DND-41 (cell line): ENCODE measurements around the gene OSBPL9.

Source experiments
- ATAC-seq: fragments of 200-7000 bp; cut with Tn5 transposase; 3 replicates; pipeline ENCODE4 v1.9.1; 2021; ENCODE audit warnings: low read depth; ENCODE audit not compliant: insufficient read depth
- DNase-seq: peaks from one replicate; pipeline ENCODE4 v3.0.0-alpha.2; 2020
- H2AFZ ChIP-seq: 2 replicates; pipeline ENCODE4 v1.6.0; 2012; ENCODE audit warnings: low read depth, low read length
- H3K27ac ChIP-seq: 2 replicates; pipeline ENCODE4 v1.5.1; 2012; ENCODE audit warnings: low read length, inconsistent platforms
- H3K27me3 ChIP-seq: fragments of 200-600 bp; sonication (generic); 2 replicates; pipeline ENCODE4 v1.6.0; 2012; ENCODE audit warnings: low read length, mild to moderate bottlenecking, inconsistent platforms; ENCODE audit not compliant: insufficient read depth, poor library complexity
- H3K36me3 ChIP-seq: 2 replicates; pipeline ENCODE4 v1.5.1; 2012; ENCODE audit warnings: low read length, inconsistent platforms; ENCODE audit not compliant: insufficient read depth
- H3K4me1 ChIP-seq: 2 replicates; pipeline ENCODE4 v1.5.1; 2012; ENCODE audit warnings: mild to moderate bottlenecking, low read length; ENCODE audit not compliant: insufficient read depth
- H3K4me2 ChIP-seq: 2 replicates; pipeline ENCODE4 v1.6.0; 2012; ENCODE audit warnings: mild to moderate bottlenecking, moderate library complexity, low read length, inconsistent platforms; ENCODE audit not compliant: insufficient read depth
- H3K4me3 ChIP-seq, 2 experiments: fragments of 200-600 bp in 1 of 2; shearing (Covaris generic) in 1 of 2; 2 replicates each; pipeline ENCODE4 v1.5.1; 2012 to 2016; ENCODE audit warnings: inconsistent platforms in 2 of 2, low read length in 2 of 2, mild to moderate bottlenecking in 2 of 2, low read depth in 1 of 2, moderate library complexity in 1 of 2
- H3K79me2 ChIP-seq: 2 replicates; pipeline ENCODE4 v1.6.0; 2012; ENCODE audit warnings: low read length, inconsistent platforms; ENCODE audit not compliant: insufficient read depth
- H3K9ac ChIP-seq: 2 replicates; pipeline ENCODE4 v1.6.0; 2012; ENCODE audit warnings: low read depth, mild to moderate bottlenecking, inconsistent platforms, low read length, moderate library complexity
- H3K9me3 ChIP-seq: 2 replicates; pipeline ENCODE4 v1.5.1; 2012; ENCODE audit warnings: low read length, moderate library complexity, mild to moderate bottlenecking, inconsistent platforms; ENCODE audit not compliant: insufficient read depth, severe bottlenecking
- H4K20me1 ChIP-seq: 2 replicates; pipeline ENCODE4 v1.6.0; 2012; ENCODE audit warnings: low read length; ENCODE audit not compliant: insufficient read depth
- EZH2 ChIP-seq: IDR thresholded peaks from 3 replicates; pipeline ENCODE4 v1.6.1; 2012; ENCODE audit warnings: borderline replicate concordance, low read depth, mild to moderate bottlenecking, moderate library complexity, low read length, inconsistent platforms; ENCODE audit not compliant: severe bottlenecking
- TF ChIP-seq, protein P1 (sequence below): IDR thresholded peaks from 2 replicates; pipeline ENCODE4 v1.5.1; 2012; ENCODE audit warnings: borderline replicate concordance, low read length, moderate library complexity, mild to moderate bottlenecking; ENCODE audit not compliant: poor library complexity, severe bottlenecking; ENCODE audit errors: extremely low read depth

The OSBPL9 gene

GRCh38 chr1:51666478-51666877 is 49.6 kb downstream of the OSBPL9 start:
- no peak overlapping the region for H3K27ac ChIP-seq
- no peak overlapping the region for H3K4me3 ChIP-seq
- no peak overlapping the region for H3K9ac ChIP-seq
- H3K4me1 ChIP-seq = no peaks in the 10 kb centered on the region
- no peaks in the 10 kb centered on the region for H4K20me1 ChIP-seq
- H3K36me3 ChIP-seq = no peaks in the 10 kb centered on the region
- TF ChIP-seq EZH2 = no peak
- TF ChIP-seq, protein P1, sequence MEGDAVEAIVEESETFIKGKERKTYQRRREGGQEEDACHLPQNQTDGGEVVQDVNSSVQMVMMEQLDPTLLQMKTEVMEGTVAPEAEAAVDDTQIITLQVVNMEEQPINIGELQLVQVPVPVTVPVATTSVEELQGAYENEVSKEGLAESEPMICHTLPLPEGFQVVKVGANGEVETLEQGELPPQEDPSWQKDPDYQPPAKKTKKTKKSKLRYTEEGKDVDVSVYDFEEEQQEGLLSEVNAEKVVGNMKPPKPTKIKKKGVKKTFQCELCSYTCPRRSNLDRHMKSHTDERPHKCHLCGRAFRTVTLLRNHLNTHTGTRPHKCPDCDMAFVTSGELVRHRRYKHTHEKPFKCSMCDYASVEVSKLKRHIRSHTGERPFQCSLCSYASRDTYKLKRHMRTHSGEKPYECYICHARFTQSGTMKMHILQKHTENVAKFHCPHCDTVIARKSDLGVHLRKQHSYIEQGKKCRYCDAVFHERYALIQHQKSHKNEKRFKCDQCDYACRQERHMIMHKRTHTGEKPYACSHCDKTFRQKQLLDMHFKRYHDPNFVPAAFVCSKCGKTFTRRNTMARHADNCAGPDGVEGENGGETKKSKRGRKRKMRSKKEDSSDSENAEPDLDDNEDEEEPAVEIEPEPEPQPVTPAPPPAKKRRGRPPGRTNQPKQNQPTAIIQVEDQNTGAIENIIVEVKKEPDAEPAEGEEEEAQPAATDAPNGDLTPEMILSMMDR = no peak
- DNase-seq (no peak), ATAC-seq (no peak)
- H2AFZ ChIP-seq = no peak overlapping the region
- H3K9me3 ChIP-seq = no peaks in the 10 kb centered on the region
- no peaks in the 10 kb centered on the region for H3K27me3 ChIP-seq
- H3K79me2 ChIP-seq = no peaks in the 10 kb centered on the region
- no peak overlapping the region for H3K4me2 ChIP-seq

- Histone ChIP-seq H3K79me2 (no peaks in the 10 kb centered on the region), H3K36me3 (no peaks in the 10 kb centered on the region), H3K9me3 (no peaks in the 10 kb centered on the region), H3K4me1 (no peaks in the 10 kb centered on the region), H2AFZ (no peak overlapping the region), H3K4me2 (no peak overlapping the region), H3K27ac (no peak overlapping the region), H3K9ac (no peak overlapping the region), H3K27me3 (no peaks in the 10 kb centered on the region), H3K4me3 (no peak overlapping the region), H4K20me1 (no peaks in the 10 kb centered on the region)
- DNase-seq (no peak), ATAC-seq (no peak)
- TF ChIP-seq EZH2 = no peak
- TF ChIP-seq, protein P1 = no peak
Measured at GRCh38 chr1:51667561-51667960, 50.7 kb downstream of the OSBPL9 start.

GRCh38 chr1:51669272-51669671 is 52.4 kb downstream of the OSBPL9 start:
- Histone ChIP-seq H3K4me3 (no peak overlapping the region), H4K20me1 (no peaks in the 10 kb centered on the region), H3K79me2 (no peaks in the 10 kb centered on the region), H3K36me3 (0 out of 2 replicates have a peak, but pooled peaks cover under 1% of the 10 kb centered on the region), H3K4me1 (no peaks in the 10 kb centered on the region), H3K9ac (no peak overlapping the region), H2AFZ (no peak overlapping the region), H3K27me3 (no peaks in the 10 kb centered on the region), H3K9me3 (no peaks in the 10 kb centered on the region), H3K4me2 (no peak overlapping the region), H3K27ac (no peak overlapping the region)
- TF ChIP-seq, protein P1 = no peak
- no peak for TF ChIP-seq EZH2
- no peak for ATAC-seq
- DNase-seq = no peak

DNA sequence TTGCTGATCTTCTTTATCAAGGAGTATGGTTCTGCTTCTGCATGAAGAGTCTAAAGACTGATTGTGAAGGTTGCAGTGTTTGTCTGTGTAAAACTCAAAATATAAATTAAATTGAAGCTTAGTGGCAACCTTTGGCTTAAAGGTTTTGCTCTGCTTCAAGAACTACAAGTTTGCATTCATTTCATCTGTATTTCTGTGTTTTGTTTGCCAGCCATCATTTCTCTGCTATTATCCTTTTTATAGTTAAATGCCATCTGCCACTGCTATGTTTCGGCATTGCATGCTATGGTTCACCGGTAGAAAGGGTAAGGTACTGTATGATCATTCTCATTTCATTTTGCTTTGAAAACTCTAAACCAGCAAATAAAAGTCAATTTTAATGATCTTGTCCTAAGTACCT is 52.9 kb downstream of the OSBPL9 start:
- Histone ChIP-seq H3K36me3 (0 out of 2 replicates have a peak, but pooled peaks cover 3% of the 10 kb centered on the region), H3K9ac (no peak overlapping the region), H3K9me3 (no peaks in the 10 kb centered on the region), H3K79me2 (no peaks in the 10 kb centered on the region), H3K27me3 (no peaks in the 10 kb centered on the region), H3K4me1 (no peaks in the 10 kb centered on the region), H3K4me2 (no peak overlapping the region), H3K27ac (no peak overlapping the region), H2AFZ (no peak overlapping the region), H3K4me3 (no peak overlapping the region), H4K20me1 (no peaks in the 10 kb centered on the region)
- TF ChIP-seq, protein P1 = no peak
- TF ChIP-seq EZH2 = no peak
- ATAC-seq = no peak
- no peak for DNase-seq
